Progenitor cell of endocrine pancreas (in vitro differentiated cells): ENCODE data around the gene KDELR3. TPM values are rescaled to one million over a fixed set of nuclear protein-coding genes. Genes with fewer than 3 reads are reported as not detected.
A peak's percentile ranks its signal among the peaks of the same experiment; 100 is the strongest.

Source experiments
- DNase-seq: peaks from one replicate; pipeline ENCODE4 v3.0.0; 2021; ENCODE audit warnings: low spot score; ENCODE audit not compliant: unreplicated experiment
- H3K27ac Mint-ChIP-seq: 2 replicates; pipeline ENCODE4 v1.8.0; 2021; ENCODE audit warnings: mild to moderate bottlenecking, moderate library complexity, mixed read lengths
- H3K27me3 Mint-ChIP-seq: 2 replicates; pipeline ENCODE4 v1.8.0; 2021; ENCODE audit warnings: mixed read lengths
- H3K36me3 Mint-ChIP-seq: 2 replicates; pipeline ENCODE4 v1.8.0; 2022; ENCODE audit warnings: mixed read lengths; ENCODE audit not compliant: insufficient read depth
- H3K4me1 Mint-ChIP-seq: 2 replicates; pipeline ENCODE4 v1.8.0; 2021; ENCODE audit warnings: low read depth, mixed read lengths
- H3K4me3 Mint-ChIP-seq: 2 replicates; pipeline ENCODE4 v1.8.0; 2021; ENCODE audit warnings: low read depth, mild to moderate bottlenecking, moderate library complexity, mixed read lengths
- H3K9me3 Mint-ChIP-seq: 2 replicates; pipeline ENCODE4 v1.8.0; 2021; ENCODE audit warnings: low read depth, mixed read lengths
- CTCF ChIP-seq: fragments of 200-600 bp; sonication (generic); IDR thresholded peaks from one replicate; pipeline ENCODE4 v1.5.0; 2021; ENCODE audit warnings: antibody characterized with exemption, mild to moderate bottlenecking; ENCODE audit not compliant: unreplicated experiment
- total RNA-seq: library from RNA; stranded (reverse); gene quantifications from 2 replicates; pipeline ENCODE4 v1.2.1, GENCODE V29; 2021

The KDELR3 gene
- total RNA-seq, 1 donor from 2014 or later = 5.7 TPM

GRCh38 chr22:38455076-38455529 is 12.8 kb upstream of the KDELR3 start, which contains the start of gene KCNJ4:
Gene KCNJ4 (minus strand): TSS chr22:38455199. CDS start chr22:38428132, 27,067 bp downstream.
- TF ChIP-seq CTCF = no peak
- Mint-ChIP-seq H3K27ac (no peak within 1 kb of the TSS), H3K4me1 (peaks cover 16% of the 10 kb centered on the region), H3K36me3 (no peaks in the 10 kb centered on the region), H3K4me3 (peak within 1 kb of the TSS; percentile 75), H3K9me3 (no peaks in the 10 kb centered on the region), H3K27me3 (peaks cover 68% of the 10 kb centered on the region)
- no peak for DNase-seq

GRCh38 chr22:38455530-38456271 is 12.2 kb upstream of the KDELR3 start:
- Mint-ChIP-seq H3K27ac (no peak overlapping the region), H3K9me3 (no peaks in the 10 kb centered on the region), H3K4me3 (peak overlapping the region; percentile 65), H3K27me3 (peaks cover 68% of the 10 kb centered on the region), H3K36me3 (no peaks in the 10 kb centered on the region), H3K4me1 (peaks cover 18% of the 10 kb centered on the region)
- peak; percentile 42 for DNase-seq
- TF ChIP-seq CTCF = no peak

GRCh38 chr22:38456272-38456835 is 11.5 kb upstream of the KDELR3 start:
- TF ChIP-seq CTCF = no peak
- Mint-ChIP-seq H3K27ac (no peak overlapping the region), H3K4me3 (peak overlapping the region; percentile 65), H3K36me3 (no peaks in the 10 kb centered on the region), H3K4me1 (peaks cover 18% of the 10 kb centered on the region), H3K9me3 (no peaks in the 10 kb centered on the region), H3K27me3 (peaks cover 65% of the 10 kb centered on the region)
- DNase-seq = no peak

GRCh38 chr22:38456841-38457699 is 10.8 kb upstream of the KDELR3 start:
- Mint-ChIP-seq H3K27me3 (peaks cover 60% of the 10 kb centered on the region), H3K36me3 (no peaks in the 10 kb centered on the region), H3K4me1 (peaks cover 19% of the 10 kb centered on the region), H3K27ac (no peak overlapping the region), H3K4me3 (peak overlapping the region; percentile 65), H3K9me3 (no peaks in the 10 kb centered on the region)
- DNase-seq = no peak
- no peak for TF ChIP-seq CTCF

- no peak for TF ChIP-seq CTCF
- H3K27ac Mint-ChIP-seq = no peak overlapping the region
Measured at GRCh38 chr22:38460426-38460840, 7.5 kb upstream of the KDELR3 start.

More at GRCh38 chr22:38460426-38460840, 7.5 kb upstream of the KDELR3 start:
- Mint-ChIP-seq H3K27me3 (peaks cover 40% of the 10 kb centered on the region), H3K9me3 (no peaks in the 10 kb centered on the region), H3K36me3 (no peaks in the 10 kb centered on the region), H3K4me1 (peaks cover 25% of the 10 kb centered on the region), H3K4me3 (no peak overlapping the region)
- DNase-seq = no peak
